Spleen (tissue), 11 donors: Measurements from ENCODE around the gene GNPTAB. TPM values are rescaled to one million over a fixed set of nuclear protein-coding genes. Genes with fewer than 3 reads are reported as not detected.
"Not testable (repeated sequence)": the region's sequence is repeated elsewhere in the genome, so short reads cannot be mapped to it uniquely, and the experiment has no call there.

ENCODE experiments used
- DNase-seq: peaks from one replicate; pipeline ENCODE4 v3.0.0-alpha.2; 2020
- H3K27ac ChIP-seq, 8 donors: fragments of 200-600 bp; sonication (generic) in 7 of 8; 1 replicate in 4 of 8; 2 replicates in 4 of 8; pipeline versions ENCODE4 v1.5.0 to v1.8.0; 2016 to 2021; ENCODE audit warnings: inconsistent platforms in 4 of 8, mild to moderate bottlenecking in 4 of 8, moderate library complexity in 1 of 8
- H3K27me3 ChIP-seq, 7 donors: fragments of 200-600 bp; sonication (generic) in 6 of 7; replicated peaks in 1 of 7; 1 replicate in 4 of 7; 2 replicates in 3 of 7; pipeline versions ENCODE4 v1.5.0 to v1.8.0; 2016 to 2021; ENCODE audit warnings: inconsistent platforms in 3 of 7, mild to moderate bottlenecking in 1 of 7
- H3K36me3 ChIP-seq, 6 donors: fragments of 200-600 bp; sonication (generic) in 5 of 6; 1 replicate in 4 of 6; 2 replicates in 2 of 6; pipeline versions ENCODE4 v1.5.0 to v1.8.0; 2016 to 2021; ENCODE audit warnings: inconsistent platforms in 2 of 6
- H3K4me1 ChIP-seq, 6 donors: fragments of 200-600 bp; sonication (generic) in 5 of 6; 1 replicate in 3 of 6; 2 replicates in 3 of 6; pipeline versions ENCODE4 v1.5.0 to v1.8.0; 2016 to 2021; ENCODE audit warnings: inconsistent platforms in 3 of 6
- H3K4me3 ChIP-seq, 8 donors: fragments of 200-600 bp; sonication (generic) in 7 of 8; 1 replicate in 4 of 8; 2 replicates in 4 of 8; pipeline versions ENCODE4 v1.5.0 to v1.8.0; 2016 to 2021; ENCODE audit warnings: inconsistent platforms in 4 of 8, mild to moderate bottlenecking in 4 of 8, moderate library complexity in 2 of 8
- H3K9me3 ChIP-seq, 8 donors: fragments of 200-600 bp; sonication (generic) in 7 of 8; 1 replicate in 4 of 8; 2 replicates in 4 of 8; pipeline versions ENCODE4 v1.5.0 to v1.8.0; 2016 to 2021; ENCODE audit warnings: inconsistent platforms in 4 of 8
- CTCF ChIP-seq, 11 experiments: fragments of 200-600 bp in 7 of 11; fragments of 450-650 bp in 4 of 11; sonication (generic) in 4 of 11; IDR thresholded peaks in 8 of 11; conservative IDR thresholded peaks in 3 of 11; 1 replicate in 7 of 11; 2 replicates in 4 of 11; pipeline versions ENCODE4 v1.4.0 to v1.8.0; 2016 to 2021; ENCODE audit warnings: antibody characterized with exemption in 11 of 11, inconsistent platforms in 4 of 11, mild to moderate bottlenecking in 1 of 11
- POLR2A ChIP-seq, 3 donors: fragments of 450-650 bp; IDR thresholded peaks; one replicate each; pipeline ENCODE4 v1.5.1; 2017; ENCODE audit warnings: antibody characterized with exemption in 3 of 3, mild to moderate bottlenecking in 1 of 3
- POLR2AphosphoS5 ChIP-seq, 3 donors: sonication (generic); formaldehyde crosslinking; IDR thresholded peaks; one replicate each; pipeline ENCODE4 v1.5.1; 2017; ENCODE audit warnings: antibody characterized with exemption in 3 of 3
- WGBS, 5 donors: extraction: QIAGEN DNeasy Blood & Tissue Kit in 3 of 5; methylation state at CpG; one replicate each; pipeline versions ENCODE4 v1.1.5 to v1.1.7; 2013 to 2018; 5-methylcytosine and 5-hydroxymethylcytosine counted together
- intact Hi-C: fragments of 100-400 bp; cut with DNase I; formaldehyde crosslinking; loops from one replicate; pipeline ENCODE4 v1.15.0; 2023; ENCODE audit warnings: low total_unique reads
- polyA plus RNA-seq, 3 donors: library from polyadenylated mRNA; stranded (reverse); fragments of 200-250 nt; gene quantifications; one replicate each; pipeline ENCODE4 v1.2.1, GENCODE V29; 2013
- total RNA-seq, 7 donors: library from RNA; depleted of rRNA in 3 of 7; stranded (reverse); fragments of >200 nt in 3 of 7; fragmentation: NEBNext Ultra II Directional in 4 of 7; extraction: Animal tissue kit (Norgen Biotek cat#: 25700) in 4 of 7; gene quantifications; one replicate each; pipeline versions ENCODE4 v1.1.0 to v1.2.1, GENCODE V29; 2016 to 2021
- donor health status: healthy with polysubstance abuse.
- donor health status: DM: no; HTN: no; CAD: no; lungs with moderate emphysema.
- donor health status: DM: no; HTN: no; CAD: no.
- donor health status: Bipolar disorder and iron deficiency.
- donor health status: healthy.
- donor health status: DM: no; HTN: no; CAD: no.
- donor health status: DM: yes; HTN: yes; CAD: no.

GNPTAB gene
- total and polyA plus RNA-seq, 10 donors = 9.3 to 90.8 (median 45.2) TPM

GRCh38 chr12:101870925-101871324, 40.2 kb upstream of the GNPTAB start:
- TF ChIP-seq CTCF (IDR thresholded peaks at IDR 0.05 in 8 of 11, conservative IDR thresholded peaks at IDR 0.05 in 3 of 11) (no peak), POLR2AphosphoS5 (IDR thresholded peaks at IDR 0.05) (no peak), POLR2A (IDR thresholded peaks at IDR 0.05) (no peak)
- Histone ChIP-seq H3K36me3 (no peaks in the 10 kb centered on the region), H3K27ac (no peak overlapping the region), H3K9me3 (peaks cover 0 to 6% (median 0%) of the 10 kb centered on the region in 8 donors), H3K27me3 (no peaks in the 10 kb centered on the region), H3K4me1 (peaks cover 0 to 27% (median 3%) of the 10 kb centered on the region in 6 donors), H3K4me3 (no peak overlapping the region)
- no peak for DNase-seq
- intact Hi-C loops = no loop called here
- 83 to 100% (median 91%) methylated on average over 1 of the region's 1 CpG for WGBS, 5 donors

GRCh38 chr12:101867619-101868018, 36.9 kb upstream of the GNPTAB start:
- intact Hi-C loops, H3K27me3 ChIP-seq, H3K36me3 ChIP-seq, DNase-seq, H3K4me3 ChIP-seq, H3K27ac ChIP-seq: not testable (repeated sequence)
- Histone ChIP-seq H3K4me1 (peaks cover 0 to 11% (median 0%) of the 10 kb centered on the region in 6 donors), H3K9me3 (peaks cover 0 to 10% (median 4%) of the 10 kb centered on the region in 8 donors)
- WGBS, 5 donors = 93 to 96% (median 94%) methylated on average over 3 of the region's 3 CpGs

GRCh38 chr12:101866615-101867373, 36.0 kb upstream of the GNPTAB start:
- Histone ChIP-seq H3K9me3 (peaks cover 0 to 10% (median 4%) of the 10 kb centered on the region in 8 donors), H3K27me3 (no peaks in the 10 kb centered on the region), H3K27ac (no peak overlapping the region), H3K4me3 (no peak overlapping the region), H3K4me1 (peaks cover 0 to 11% (median 0%) of the 10 kb centered on the region in 6 donors), H3K36me3 (no peaks in the 10 kb centered on the region)
- TF ChIP-seq POLR2AphosphoS5 (IDR thresholded peaks at IDR 0.05) = no peak
- TF ChIP-seq CTCF (IDR thresholded peaks at IDR 0.05 in 8 of 11, conservative IDR thresholded peaks at IDR 0.05 in 3 of 11) = no peak
- no peak for TF ChIP-seq POLR2A (IDR thresholded peaks at IDR 0.05)
- intact Hi-C loops = no loop called here
- DNase-seq = no peak
- 81 to 87% (median 87%) methylated on average over 13 of the region's 13 CpGs for WGBS, 5 donors

- Histone ChIP-seq H3K4me3 (no peak overlapping the region), H3K4me1 (peaks cover 0 to 26% (median 0%) of the 10 kb centered on the region in 6 donors), H3K36me3 (no peaks in the 10 kb centered on the region), H3K27ac (no peak overlapping the region), H3K27me3 (no peaks in the 10 kb centered on the region), H3K9me3 (peaks cover 0 to 9% (median 3%) of the 10 kb centered on the region in 8 donors)
- intact Hi-C loops = no loop called here
- TF ChIP-seq POLR2AphosphoS5 (IDR thresholded peaks at IDR 0.05) (no peak), CTCF (IDR thresholded peaks at IDR 0.05 in 8 of 11, conservative IDR thresholded peaks at IDR 0.05 in 3 of 11) (no peak), POLR2A (IDR thresholded peaks at IDR 0.05) (no peak)
- no peak for DNase-seq
Observed at GRCh38 chr12:101863981-101864380, 33.2 kb upstream of the GNPTAB start.
